ENCODE results near the gene F8A3.
"Not testable (repeated sequence)": the region's sequence is repeated elsewhere in the genome, so short reads cannot be mapped to it uniquely, and the experiment has no call there.

Gene F8A3

GRCh38 chrX:155458471-155458870, at the start of gene F8A3:
F8A3 (minus strand) TSS chrX:155458620; CDS start chrX:155458600, 20 bp downstream.
- not testable (repeated sequence) for DNase-seq

- DNase-seq = no peak
Measured at GRCh38 chrX:155505296-155505695, 46.9 kb upstream of the F8A3 start.

- DNase-seq = not testable (repeated sequence)
Measured at GRCh38 chrX:155495134-155495533, 36.7 kb upstream of the F8A3 start.

- not testable (repeated sequence) for DNase-seq
Measured at GRCh38 chrX:155491421-155491820, 33.0 kb upstream of the F8A3 start.

- not testable (repeated sequence) for DNase-seq
Measured at GRCh38 chrX:155477136-155477535, 18.7 kb upstream of the F8A3 start.

- DNase-seq = not testable (repeated sequence)
Measured at GRCh38 chrX:155466269-155466938, 8.0 kb upstream of the F8A3 start.

- not testable (repeated sequence) for DNase-seq
Measured at GRCh38 chrX:155460501-155460900, 2.1 kb upstream of the F8A3 start.

GRCh38 chrX:155457761-155458447, 516 bp downstream of the F8A3 start:
- DNase-seq = not testable (repeated sequence)

GRCh38 chrX:155441097-155441496, 17.3 kb downstream of the F8A3 start:
- no peak for DNase-seq

GRCh38 chrX:155435744-155436112, 22.7 kb downstream of the F8A3 start:
- DNase-seq = no peak

- no peak for DNase-seq
Measured at GRCh38 chrX:155434906-155435743, 23.3 kb downstream of the F8A3 start.

- no peak for DNase-seq
Measured at GRCh38 chrX:155417769-155418168, 40.7 kb downstream of the F8A3 start.

Data from NCI-H2171 treated with DMSO at 0.1 percent for 48 hours (cell line).